ENCODE measurements around the gene OTOS. TPM values are rescaled to one million over a fixed set of nuclear protein-coding genes. Genes with fewer than 3 reads are reported as not detected.

Gene OTOS
- total RNA-seq (2016; rRNA removed; fragmentation: Illumina TruSeq; extraction: Trizol): not detected in 2 replicates
- not detected in 2 replicates for total RNA-seq (2016; cell fraction: cytosol; rRNA removed; fragmentation: Illumina TruSeq; extraction: Trizol; ENCODE audit: low read depth)
- total RNA-seq (2016; cell fraction: insoluble cytoplasmic fraction; rRNA removed; fragmentation: Illumina TruSeq; extraction: Trizol): not detected in 2 replicates
- total RNA-seq (2016; cell fraction: membrane; rRNA removed; fragmentation: Illumina TruSeq; extraction: Trizol): not detected in 2 replicates
- not detected in 2 replicates for total RNA-seq (2016; cell fraction: nucleus; rRNA removed; fragmentation: Illumina TruSeq; extraction: Trizol)
- polyA plus RNA-seq (2011; rRNA removed): not detected in 2 replicates
- polyA plus RNA-seq (2011; cell fraction: cytosol; rRNA removed): not detected in 2 replicates
- not detected in 2 replicates for polyA plus RNA-seq (2011; cell fraction: nucleus; rRNA removed)
- polyA plus RNA-seq (2012): not detected in 2 replicates
- polyA plus RNA-seq (2016; cell fraction: cytosol; fragmentation: Illumina TruSeq; extraction: Trizol; ENCODE audit: low read depth): not detected in 2 replicates
- not detected in 2 replicates for polyA plus RNA-seq (2016; cell fraction: insoluble cytoplasmic fraction; fragmentation: Illumina TruSeq; extraction: Trizol; ENCODE audit: low read depth)
- polyA plus RNA-seq (2016; cell fraction: membrane; fragmentation: Illumina TruSeq; extraction: Trizol; ENCODE audit: low read depth): not detected in 2 replicates
- polyA plus RNA-seq (2016; cell fraction: nucleus; fragmentation: Illumina TruSeq; extraction: Trizol; ENCODE audit: insufficient read depth, low read depth): not detected in 2 replicates
- not detected in 2 replicates for polyA minus RNA-seq (2011; rRNA and poly(A)+ RNA removed; ENCODE audit: low replicate concordance)
- polyA minus RNA-seq (2011; cell fraction: cytosol; rRNA and poly(A)+ RNA removed): not detected in 2 replicates
- polyA minus RNA-seq (2011; cell fraction: nucleus; rRNA and poly(A)+ RNA removed): not detected in 2 replicates
- not detected for Bru-seq, nascent RNA
- not detected for BruChase-seq, experiment 1, labeled RNA remaining after a 6-hour chase
- BruChase-seq, experiment 2, labeled RNA remaining after a 2-hour chase: not detected
- long read RNA-seq, experiment 1: 0 reads
- long read RNA-seq, experiment 2: 0 reads

- Histone ChIP-seq H3K9me3 (ENCODE audit: low read length) (no peaks in the 10 kb centered on the region), H4K20me1 (ENCODE audit: insufficient read depth, low read length) (no peaks in the 10 kb centered on the region), H3K27me3 (ENCODE audit: control insufficient read depth in 1 of 2, insufficient read depth in 2 of 2, low read length in 2 of 2) (peaks cover 11 to 83% of the 10 kb centered on the region in 2 experiments; a peak in 4 of 5 replicates), H3K36me3 (replicated peaks in 1 of 2; ENCODE audit: control insufficient read depth in 1 of 2, insufficient read depth in 2 of 2, low read length in 2 of 2) (no peaks in the 10 kb centered on the region), H3K4me2 (ENCODE audit: low read depth, low read length) (peak within 1 kb of the TSS; percentile 42), H3K27ac (ENCODE audit: extremely low read length, insufficient read depth, low read length) (no peak within 1 kb of the TSS), H3K4me1 (ENCODE audit: insufficient read depth, low read length) (peaks cover 27% of the 10 kb centered on the region), H3K79me2 (ENCODE audit: insufficient read depth, low read length) (peaks cover 5% of the 10 kb centered on the region), H3K4me3 (replicated peaks in 1 of 3; ENCODE audit: insufficient read depth in 1 of 3, low read depth in 2 of 3, low read length in 3 of 3) (peak within 1 kb of the TSS in 1 of 3 experiments; percentile 27; a peak in 1 of 6 replicates), H2AFZ (ENCODE audit: low read length) (no peak within 1 kb of the TSS), H3K9ac (ENCODE audit: insufficient read depth, low read depth, low read length) (no peak within 1 kb of the TSS)
- ChIA-PET CTCF (ENCODE audit: low intra/inter-chr PET ratio, low total read pairs) (interaction anchor here (0.8 kb wide), 1 partner anchor 80 kb away, joined by 4 read pairs; no protein-coding TSS in a partner anchor), POLR2A (no interaction called here)
- intact Hi-C loops (cut with micrococcal nuclease; ENCODE audit: unreplicated experiment): loop anchor here (10.0 kb wide), 1 partner anchor 206 kb away; no protein-coding TSS in a partner anchor
- in situ Hi-C loops (cut with HindIII; ENCODE audit: extremely low pct_ligation_motif_present, low pct_unique_long_range_greater_than_20kb): loop anchor here (5.0 kb wide), 2 partner anchors 78 to 318 kb away; no protein-coding TSS in a partner anchor
- DNase-seq (ENCODE audit: low spot score) (no peak), FAIRE-seq (no peak), ATAC-seq (no peak)
- BruUV-seq (replicated peaks): no TSS peak
- 0% methylated on average over 5 of the region's 5 CpGs for WGBS (ENCODE audit: low lambda C conversion rate)
- TF ChIP-seq SNRNP70 (IDR thresholded peaks at IDR 0.05; ENCODE audit: low read depth, low read length) (no peak), ZNF577 (CRISPR knock-in tag; IDR thresholded peaks at IDR 0.05; ENCODE audit: borderline replicate concordance, low read depth) (no peak), SALL1 (CRISPR knock-in tag; IDR thresholded peaks at IDR 0.05) (no peak), ZNF678 (CRISPR knock-in tag; IDR thresholded peaks at IDR 0.05) (no peak), MEIS2 (CRISPR knock-in tag; IDR thresholded peaks at IDR 0.05) (no peak), KLF15 (CRISPR knock-in tag; IDR thresholded peaks at IDR 0.05; ENCODE audit: borderline replicate concordance) (no peak), DR1 (CRISPR knock-in tag; IDR thresholded peaks at IDR 0.05) (no peak), ZNF253 (CRISPR knock-in tag; IDR thresholded peaks at IDR 0.05; ENCODE audit: borderline replicate concordance) (no peak), CBX5 (CRISPR knock-in tag; IDR thresholded peaks at IDR 0.05; ENCODE audit: borderline replicate concordance) (no peak), FOXO1 (CRISPR knock-in tag; IDR thresholded peaks at IDR 0.05) (no peak), ARID3A (IDR thresholded peaks at IDR 0.05; ENCODE audit: low read depth, low read length) (no peak), SOX13 (IDR thresholded peaks at IDR 0.05) (no peak), SOX13 (CRISPR knock-in tag; conservative IDR thresholded peaks at IDR 0.05 in 1 of 2, IDR thresholded peaks at IDR 0.05 in 1 of 2) (no peak), KAT7 (CRISPR knock-in tag; IDR thresholded peaks at IDR 0.05; ENCODE audit: borderline replicate concordance) (no peak), ZNF205 (CRISPR knock-in tag; IDR thresholded peaks at IDR 0.05) (no peak), CBFB (CRISPR knock-in tag; IDR thresholded peaks at IDR 0.05) (no peak), ZSCAN9 (CRISPR knock-in tag; IDR thresholded peaks at IDR 0.05; ENCODE audit: borderline replicate concordance) (no peak)
- TF ChIP-seq, protein P1, sequence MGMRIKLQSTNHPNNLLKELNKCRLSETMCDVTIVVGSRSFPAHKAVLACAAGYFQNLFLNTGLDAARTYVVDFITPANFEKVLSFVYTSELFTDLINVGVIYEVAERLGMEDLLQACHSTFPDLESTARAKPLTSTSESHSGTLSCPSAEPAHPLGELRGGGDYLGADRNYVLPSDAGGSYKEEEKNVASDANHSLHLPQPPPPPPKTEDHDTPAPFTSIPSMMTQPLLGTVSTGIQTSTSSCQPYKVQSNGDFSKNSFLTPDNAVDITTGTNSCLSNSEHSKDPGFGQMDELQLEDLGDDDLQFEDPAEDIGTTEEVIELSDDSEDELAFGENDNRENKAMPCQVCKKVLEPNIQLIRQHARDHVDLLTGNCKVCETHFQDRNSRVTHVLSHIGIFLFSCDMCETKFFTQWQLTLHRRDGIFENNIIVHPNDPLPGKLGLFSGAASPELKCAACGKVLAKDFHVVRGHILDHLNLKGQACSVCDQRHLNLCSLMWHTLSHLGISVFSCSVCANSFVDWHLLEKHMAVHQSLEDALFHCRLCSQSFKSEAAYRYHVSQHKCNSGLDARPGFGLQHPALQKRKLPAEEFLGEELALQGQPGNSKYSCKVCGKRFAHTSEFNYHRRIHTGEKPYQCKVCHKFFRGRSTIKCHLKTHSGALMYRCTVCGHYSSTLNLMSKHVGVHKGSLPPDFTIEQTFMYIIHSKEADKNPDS (CRISPR knock-in tag; IDR thresholded peaks at IDR 0.05): no peak
Measured at GRCh38 chr2:240140511-240140910, at the start of gene OTOS. OTOS (minus strand) TSS chr2:240140658; CDS start chr2:240140326, 332 bp downstream.
